ENCODE measurements around the gene PALMD.

Gene PALMD, protein sequence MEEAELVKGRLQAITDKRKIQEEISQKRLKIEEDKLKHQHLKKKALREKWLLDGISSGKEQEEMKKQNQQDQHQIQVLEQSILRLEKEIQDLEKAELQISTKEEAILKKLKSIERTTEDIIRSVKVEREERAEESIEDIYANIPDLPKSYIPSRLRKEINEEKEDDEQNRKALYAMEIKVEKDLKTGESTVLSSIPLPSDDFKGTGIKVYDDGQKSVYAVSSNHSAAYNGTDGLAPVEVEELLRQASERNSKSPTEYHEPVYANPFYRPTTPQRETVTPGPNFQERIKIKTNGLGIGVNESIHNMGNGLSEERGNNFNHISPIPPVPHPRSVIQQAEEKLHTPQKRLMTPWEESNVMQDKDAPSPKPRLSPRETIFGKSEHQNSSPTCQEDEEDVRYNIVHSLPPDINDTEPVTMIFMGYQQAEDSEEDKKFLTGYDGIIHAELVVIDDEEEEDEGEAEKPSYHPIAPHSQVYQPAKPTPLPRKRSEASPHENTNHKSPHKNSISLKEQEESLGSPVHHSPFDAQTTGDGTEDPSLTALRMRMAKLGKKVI

DNA sequence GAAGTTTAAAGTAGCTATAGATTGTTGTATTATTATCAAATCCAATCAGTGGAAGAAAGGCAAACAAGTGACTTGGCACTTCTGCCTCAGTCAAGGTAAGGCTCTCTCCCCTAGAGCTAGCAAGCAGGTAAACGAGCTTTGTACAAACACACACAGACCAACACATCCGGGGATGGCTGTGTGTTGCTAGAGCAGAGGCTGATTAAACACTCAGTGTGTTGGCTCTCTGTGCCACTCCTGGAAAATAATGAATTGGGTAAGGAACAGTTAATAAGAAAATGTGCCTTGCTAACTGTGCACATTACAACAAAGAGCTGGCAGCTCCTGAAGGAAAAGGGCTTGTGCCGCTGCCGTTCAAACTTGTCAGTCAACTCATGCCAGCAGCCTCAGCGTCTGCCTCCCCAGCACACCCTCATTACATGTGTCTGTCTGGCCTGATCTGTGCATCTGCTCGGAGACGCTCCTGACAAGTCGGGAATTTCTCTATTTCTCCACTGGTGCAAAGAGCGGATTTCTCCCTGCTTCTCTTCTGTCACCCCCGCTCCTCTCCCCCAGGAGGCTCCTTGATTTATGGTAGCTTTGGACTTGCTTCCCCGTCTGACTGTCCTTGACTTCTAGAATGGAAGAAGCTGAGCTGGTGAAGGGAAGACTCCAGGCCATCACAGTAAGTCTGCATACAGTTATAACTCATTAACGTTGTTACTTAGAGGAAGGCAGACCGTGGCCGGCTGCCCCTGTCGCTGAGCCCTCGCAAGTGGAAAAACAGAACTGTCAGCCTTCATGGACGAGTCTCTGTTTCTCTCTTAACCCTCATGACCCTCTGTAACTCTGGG lies at the start of gene PALMD:
TSS of gene PALMD (plus strand) at position 415 of the 833 bp plus-strand sequence. CDS start at position 620, 205 bp downstream.
- in situ Hi-C loops (cut with MboI; ENCODE audit: low sequenced_read_pairs) = no loop called here

GRCh38 chr1:99598738-99599411 lies 47.0 kb upstream of the PALMD start:
- in situ Hi-C loops (cut with MboI; ENCODE audit: low sequenced_read_pairs) = no loop called here

DNA sequence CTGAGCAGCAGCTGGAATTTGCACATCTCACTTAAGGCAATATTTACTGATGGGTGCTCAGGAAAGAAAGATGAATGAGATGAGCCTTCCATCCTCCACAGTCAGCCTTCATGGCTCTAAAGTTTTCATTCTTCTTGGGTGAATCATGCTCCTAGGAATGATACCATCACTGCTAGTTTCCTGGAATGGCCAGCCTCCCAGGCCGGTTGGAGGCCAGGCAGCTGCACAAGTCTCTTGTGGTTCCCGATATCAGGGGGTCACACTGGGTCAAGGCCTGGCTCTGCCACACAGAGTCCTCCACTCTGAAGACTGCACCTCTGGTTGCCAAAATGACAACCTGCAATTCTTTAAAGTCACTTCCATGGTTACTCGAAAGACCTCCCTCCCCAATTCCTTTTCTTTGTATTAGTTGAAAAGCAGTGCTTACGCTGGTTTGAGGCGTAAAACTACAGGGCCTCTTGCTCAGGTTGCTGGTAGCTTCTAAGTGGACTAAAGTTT lies 46.2 kb upstream of the PALMD start:
- in situ Hi-C loops (cut with MboI; ENCODE audit: low sequenced_read_pairs) = no loop called here

DNA sequence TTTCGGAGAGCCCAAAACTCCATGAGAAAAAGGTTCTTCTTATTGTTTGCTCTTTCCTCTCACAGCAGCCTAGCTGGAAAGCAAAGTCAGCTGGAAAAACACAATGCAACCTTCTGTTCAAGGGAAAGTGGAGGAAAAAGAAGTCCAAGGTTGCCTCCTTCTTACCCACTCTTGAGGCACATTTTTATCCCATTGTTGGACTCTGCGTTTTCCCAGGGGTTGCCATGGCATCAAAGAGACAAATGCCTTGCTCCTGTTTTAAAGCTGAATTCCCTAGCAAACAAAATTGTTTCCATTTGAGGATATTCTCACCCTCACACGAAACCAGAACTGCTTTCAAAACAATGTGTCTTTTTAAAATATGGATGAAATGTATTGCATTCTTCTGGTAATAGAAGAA lies 45.1 kb upstream of the PALMD start:
- in situ Hi-C loops (cut with MboI; ENCODE audit: low sequenced_read_pairs) = no loop called here

- in situ Hi-C loops (cut with MboI; ENCODE audit: low sequenced_read_pairs) = no loop called here
Observed at GRCh38 chr1:99601208-99601607, 44.7 kb upstream of the PALMD start.

- in situ Hi-C loops (cut with MboI; ENCODE audit: low sequenced_read_pairs) = no loop called here
Observed at GRCh38 chr1:99601709-99602403, 44.1 kb upstream of the PALMD start.

DNA sequence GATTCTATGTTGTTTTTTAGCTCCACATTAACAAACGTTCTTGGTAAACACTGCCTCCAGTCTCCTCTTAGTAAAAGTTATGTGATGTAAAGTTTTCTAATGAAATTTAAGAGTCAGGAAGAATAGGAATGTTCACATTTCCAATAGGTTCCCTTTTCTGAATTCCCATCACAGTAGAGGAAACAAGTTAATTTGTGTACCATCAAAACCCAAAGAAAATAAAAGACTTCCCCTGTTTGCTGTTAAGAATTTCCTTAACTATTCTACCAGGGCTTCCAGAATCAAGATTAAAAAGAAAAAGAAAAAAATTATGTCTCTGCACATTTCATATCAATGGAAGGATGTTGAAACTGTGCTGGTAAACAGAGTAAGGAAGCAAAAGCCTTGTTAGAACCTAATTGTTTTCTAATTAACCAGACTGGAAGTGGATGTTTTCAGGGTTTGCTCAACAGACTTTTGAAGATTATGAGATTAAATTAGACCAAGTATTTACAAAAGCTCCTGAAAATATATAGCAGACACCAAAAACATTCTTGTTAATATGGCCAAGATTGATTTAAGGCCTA lies 43.4 kb upstream of the PALMD start:
- in situ Hi-C loops (cut with MboI; ENCODE audit: low sequenced_read_pairs) = no loop called here

DNA sequence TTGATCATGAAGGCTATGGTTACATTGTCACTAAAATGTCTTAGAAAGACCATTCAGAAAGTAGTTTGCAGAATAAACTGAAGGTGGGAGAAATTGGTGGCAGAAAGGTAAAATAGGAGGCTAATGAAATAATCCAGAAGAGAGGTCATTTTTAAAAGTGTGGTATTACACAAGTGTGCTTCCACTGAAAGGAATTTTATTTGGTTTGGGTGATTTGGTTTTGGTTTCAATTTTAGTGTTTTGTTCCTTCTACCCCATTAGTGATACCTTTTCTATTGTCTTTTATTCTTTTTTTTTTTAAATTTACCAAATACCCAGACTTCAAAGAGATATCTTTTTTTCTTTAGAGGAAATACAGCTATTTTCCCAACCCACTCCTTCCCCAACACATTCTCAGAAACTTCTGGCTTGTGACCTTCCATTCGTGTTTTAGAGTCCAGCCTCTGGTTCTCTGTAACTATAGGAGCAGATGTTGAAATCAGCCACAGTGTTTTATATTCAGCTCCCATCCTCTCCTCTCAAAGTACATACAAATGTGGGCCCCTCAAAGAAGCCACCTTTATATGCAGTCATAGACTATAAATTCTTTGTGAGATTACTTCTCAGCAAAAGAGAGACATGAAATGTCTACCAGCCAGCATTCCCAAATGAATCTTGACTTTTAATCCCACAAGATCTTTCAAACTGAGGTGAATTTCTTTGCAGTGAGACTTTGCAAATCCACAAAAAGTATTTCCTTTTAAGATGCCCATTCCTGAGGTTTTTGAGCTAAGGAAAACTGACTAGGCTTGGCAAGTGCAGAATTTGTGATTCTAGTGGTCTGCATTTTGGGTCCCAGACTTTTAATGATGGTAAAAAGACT lies 42.0 kb upstream of the PALMD start:
- in situ Hi-C loops (cut with MboI; ENCODE audit: low sequenced_read_pairs) = no loop called here

GRCh38 chr1:99606306-99606705 lies 39.6 kb upstream of the PALMD start:
- in situ Hi-C loops (cut with MboI; ENCODE audit: low sequenced_read_pairs) = no loop called here

GRCh38 chr1:99607590-99607989 lies 38.3 kb upstream of the PALMD start:
- in situ Hi-C loops (cut with MboI; ENCODE audit: low sequenced_read_pairs) = no loop called here

GRCh38 chr1:99608058-99608457 lies 37.9 kb upstream of the PALMD start:
- in situ Hi-C loops (cut with MboI; ENCODE audit: low sequenced_read_pairs) = no loop called here

DNA sequence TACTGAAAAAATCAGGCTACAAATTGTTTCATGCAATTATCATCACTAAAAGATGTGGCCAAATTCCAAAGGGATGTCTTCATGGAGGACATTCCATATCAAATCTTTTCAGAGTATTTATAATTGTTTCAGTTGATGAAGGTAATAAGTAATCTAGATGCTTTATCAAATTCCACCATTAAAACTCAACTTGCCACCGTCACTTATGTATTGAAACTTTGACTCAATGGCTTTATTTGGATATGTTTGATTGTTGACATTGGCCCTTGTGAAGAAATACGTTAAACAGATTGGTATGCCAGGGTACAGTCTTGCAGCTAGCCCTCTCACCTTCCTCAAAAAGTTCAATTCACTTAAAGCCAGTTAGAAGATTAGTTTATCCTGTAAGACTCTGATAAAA lies 32.2 kb upstream of the PALMD start:
- in situ Hi-C loops (cut with MboI; ENCODE audit: low sequenced_read_pairs) = no loop called here

- in situ Hi-C loops (cut with MboI; ENCODE audit: low sequenced_read_pairs) = no loop called here
Observed at GRCh38 chr1:99614728-99615127, 31.2 kb upstream of the PALMD start.

GRCh38 chr1:99619583-99619982 lies 26.3 kb upstream of the PALMD start:
- in situ Hi-C loops (cut with MboI; ENCODE audit: low sequenced_read_pairs) = no loop called here

DNA sequence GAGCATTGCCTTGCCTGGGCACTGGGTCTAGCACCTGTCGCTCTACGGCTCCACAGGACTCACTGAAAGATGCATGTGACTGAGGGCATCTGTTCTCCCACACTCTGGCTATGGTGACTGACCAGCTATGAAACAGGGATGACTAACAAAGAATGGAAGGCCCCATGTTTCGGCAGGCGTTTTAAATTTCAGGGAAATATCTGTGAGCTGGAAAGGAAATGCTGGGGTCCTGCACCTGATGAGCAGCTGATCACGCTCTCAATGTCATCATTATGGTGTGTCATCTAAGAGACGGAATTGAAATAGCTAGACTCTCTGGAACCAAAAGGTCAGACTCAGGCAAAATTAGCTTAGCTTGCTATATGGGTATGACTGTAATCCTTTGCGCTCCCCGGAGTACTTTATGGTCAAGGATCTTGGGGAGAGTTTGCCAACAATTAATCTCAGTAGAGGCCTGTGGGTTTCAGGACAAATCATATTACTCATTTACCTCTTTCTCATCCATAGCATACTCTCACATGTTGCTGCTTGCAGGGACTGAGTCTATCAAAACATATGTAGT lies 24.5 kb upstream of the PALMD start:
- in situ Hi-C loops (cut with MboI; ENCODE audit: low sequenced_read_pairs) = no loop called here

GRCh38 chr1:99622702-99623347 lies 23.1 kb upstream of the PALMD start:
- in situ Hi-C loops (cut with MboI; ENCODE audit: low sequenced_read_pairs) = no loop called here

GRCh38 chr1:99623554-99623953 lies 22.4 kb upstream of the PALMD start:
- in situ Hi-C loops (cut with MboI; ENCODE audit: low sequenced_read_pairs) = no loop called here

GRCh38 chr1:99627615-99628014 lies 18.3 kb upstream of the PALMD start:
- in situ Hi-C loops (cut with MboI; ENCODE audit: low sequenced_read_pairs) = no loop called here
